Vagina (tissue), 2 donors: ENCODE data around the gene NIPAL3. TPM values are rescaled to one million over a fixed set of nuclear protein-coding genes. Genes with fewer than 3 reads are reported as not detected.

Experiments
- DNase-seq, 2 donors: peaks; one replicate each; pipeline ENCODE4 v3.0.0-alpha.2; 2017; ENCODE audit errors: extremely low spot score in 2 of 2
- H3K27ac ChIP-seq: fragments of 200-600 bp; sonication (generic); one replicate; pipeline ENCODE4 v1.5.1; 2019
- H3K27me3 ChIP-seq: fragments of 200-600 bp; sonication (generic); one replicate; pipeline ENCODE4 v1.5.1; 2019
- H3K36me3 ChIP-seq, 2 donors: fragments of 200-600 bp; sonication (generic); one replicate each; pipeline ENCODE4 v1.5.1; 2017 to 2019
- H3K4me1 ChIP-seq: fragments of 200-600 bp; sonication (generic); one replicate; pipeline ENCODE4 v1.5.1; 2019
- H3K4me3 ChIP-seq, 2 donors: fragments of 200-600 bp; sonication (generic); 1 replicate in 1 of 2; 2 replicates in 1 of 2; pipeline ENCODE4 v1.5.1; 2016 to 2019
- H3K9me3 ChIP-seq: fragments of 200-600 bp; sonication (generic); one replicate; pipeline ENCODE4 v1.5.1; 2019
- POLR2A ChIP-seq, 2 donors: fragments of 450-650 bp; IDR thresholded peaks; one replicate each; pipeline ENCODE4 v1.6.1; 2017; ENCODE audit warnings: antibody characterized with exemption in 2 of 2, mild to moderate bottlenecking in 2 of 2, moderate library complexity in 2 of 2
- POLR2AphosphoS5 ChIP-seq, 2 donors: sonication (generic); formaldehyde crosslinking; IDR thresholded peaks; one replicate each; pipeline ENCODE4 v1.9.0; 2017; ENCODE audit warnings: antibody characterized with exemption in 2 of 2, mild to moderate bottlenecking in 2 of 2, low read depth in 1 of 2; ENCODE audit not compliant: insufficient read depth in 1 of 2
- intact Hi-C: fragments of 100-400 bp; cut with DNase I; formaldehyde crosslinking; loops from one replicate; pipeline ENCODE4 v1.15.1; 2023
- total RNA-seq: library from RNA; depleted of rRNA; stranded (reverse); fragments of >200 nt; gene quantifications from one replicate; pipeline ENCODE4 v1.2.3, GENCODE V29; 2016
- TF ChIP-seq, protein P1 (sequence below), 3 experiments: fragments of 450-650 bp in 2 of 3; fragments of 200-600 bp in 1 of 3; sonication (generic) in 1 of 3; IDR thresholded peaks; one replicate each; pipeline ENCODE4 v1.5.1; 2017 to 2019; ENCODE audit warnings: antibody characterized with exemption in 3 of 3, mild to moderate bottlenecking in 2 of 3, moderate library complexity in 2 of 3

Gene NIPAL3
- total RNA-seq, 1 donor from 2014 or later: 21.1 TPM

DNA sequence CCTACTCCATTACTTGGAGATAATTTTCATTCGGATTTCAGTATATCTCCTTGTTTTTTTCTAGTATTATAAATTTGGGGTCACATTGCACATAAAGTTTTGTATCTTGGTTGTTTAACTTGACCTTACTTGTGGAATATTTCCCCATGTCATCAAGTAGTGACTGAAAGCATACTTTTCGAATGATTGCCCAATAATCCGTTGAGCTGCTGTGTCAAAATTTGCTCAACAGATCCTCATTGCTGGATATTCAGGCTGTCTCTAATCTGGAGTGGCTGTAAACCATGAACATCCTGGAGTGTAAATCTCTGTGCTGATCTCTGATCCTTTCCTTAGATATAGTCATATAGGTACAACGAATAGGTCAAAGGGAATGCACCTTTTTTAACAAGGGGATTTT, 4.9 kb downstream of the NIPAL3 start:
- Histone ChIP-seq H3K4me1 (peaks cover 18% of the 10 kb centered on the region), H3K36me3 (peaks cover 0 to 5% of the 10 kb centered on the region in 2 donors), H3K9me3 (no peaks in the 10 kb centered on the region), H3K27me3 (no peaks in the 10 kb centered on the region), H3K27ac (no peak overlapping the region), H3K4me3 (no peak overlapping the region)
- intact Hi-C loops: no loop called here
- TF ChIP-seq, protein P1, sequence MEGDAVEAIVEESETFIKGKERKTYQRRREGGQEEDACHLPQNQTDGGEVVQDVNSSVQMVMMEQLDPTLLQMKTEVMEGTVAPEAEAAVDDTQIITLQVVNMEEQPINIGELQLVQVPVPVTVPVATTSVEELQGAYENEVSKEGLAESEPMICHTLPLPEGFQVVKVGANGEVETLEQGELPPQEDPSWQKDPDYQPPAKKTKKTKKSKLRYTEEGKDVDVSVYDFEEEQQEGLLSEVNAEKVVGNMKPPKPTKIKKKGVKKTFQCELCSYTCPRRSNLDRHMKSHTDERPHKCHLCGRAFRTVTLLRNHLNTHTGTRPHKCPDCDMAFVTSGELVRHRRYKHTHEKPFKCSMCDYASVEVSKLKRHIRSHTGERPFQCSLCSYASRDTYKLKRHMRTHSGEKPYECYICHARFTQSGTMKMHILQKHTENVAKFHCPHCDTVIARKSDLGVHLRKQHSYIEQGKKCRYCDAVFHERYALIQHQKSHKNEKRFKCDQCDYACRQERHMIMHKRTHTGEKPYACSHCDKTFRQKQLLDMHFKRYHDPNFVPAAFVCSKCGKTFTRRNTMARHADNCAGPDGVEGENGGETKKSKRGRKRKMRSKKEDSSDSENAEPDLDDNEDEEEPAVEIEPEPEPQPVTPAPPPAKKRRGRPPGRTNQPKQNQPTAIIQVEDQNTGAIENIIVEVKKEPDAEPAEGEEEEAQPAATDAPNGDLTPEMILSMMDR (IDR thresholded peaks at IDR 0.05): no peak
- no peak for DNase-seq

DNA sequence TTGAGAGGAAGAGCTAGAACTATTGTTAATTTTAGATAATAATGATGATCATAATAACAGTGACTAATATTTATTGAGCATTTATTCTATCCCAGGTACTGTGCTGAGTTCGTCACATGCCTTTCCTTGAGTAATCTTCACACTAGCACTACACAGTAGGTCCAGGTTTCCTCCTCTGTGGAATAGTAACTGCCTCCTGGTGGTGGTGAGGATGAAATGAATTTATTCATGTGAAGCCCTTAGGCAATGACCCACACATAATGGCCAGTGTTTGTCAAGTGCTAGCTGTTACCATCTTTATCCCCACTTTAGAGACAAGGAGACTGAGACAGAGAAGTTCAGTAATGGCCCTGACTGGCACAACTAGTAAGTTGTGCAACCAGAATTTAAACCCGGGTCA, 5.9 kb downstream of the NIPAL3 start:
- TF ChIP-seq, protein P1 (IDR thresholded peaks at IDR 0.05): no peak
- TF ChIP-seq POLR2A (IDR thresholded peaks at IDR 0.05): no peak
- TF ChIP-seq POLR2AphosphoS5 (IDR thresholded peaks at IDR 0.05; ENCODE audit: insufficient read depth in 1 of 2, low read depth in 1 of 2): no peak
- H3K4me3 ChIP-seq: no peak overlapping the region
- intact Hi-C loops: no loop called here
- no peaks in the 10 kb centered on the region for H3K9me3 ChIP-seq
- no peak for DNase-seq
- peaks cover 0 to 5% of the 10 kb centered on the region in 2 donors for H3K36me3 ChIP-seq
- H3K4me1 ChIP-seq: peaks cover 11% of the 10 kb centered on the region
- H3K27me3 ChIP-seq: no peaks in the 10 kb centered on the region
- H3K27ac ChIP-seq: no peak overlapping the region

DNA sequence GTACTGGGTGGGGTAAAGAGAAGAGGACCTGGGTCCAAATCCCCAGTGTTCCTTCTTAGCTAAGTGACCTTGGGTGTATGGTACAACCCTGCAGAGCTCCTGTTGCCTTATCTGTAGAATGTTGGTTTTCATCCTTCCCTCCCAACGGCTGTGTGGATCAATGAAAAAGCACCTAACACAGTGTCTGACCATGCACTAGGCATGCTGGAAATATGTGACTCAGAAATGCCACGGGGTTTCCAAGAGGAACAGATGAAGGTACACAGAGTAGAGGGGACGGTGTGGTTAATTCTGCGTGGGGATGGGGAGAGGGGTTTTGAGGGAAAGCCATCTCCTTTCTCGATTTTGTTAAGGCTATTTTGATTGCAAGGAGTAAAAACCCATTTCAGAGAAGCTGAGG, 8.6 kb downstream of the NIPAL3 start:
- Histone ChIP-seq H3K27ac (no peak overlapping the region), H3K4me3 (no peak overlapping the region), H3K4me1 (no peaks in the 10 kb centered on the region), H3K27me3 (no peaks in the 10 kb centered on the region), H3K36me3 (peaks cover 0 to 5% of the 10 kb centered on the region in 2 donors), H3K9me3 (no peaks in the 10 kb centered on the region)
- intact Hi-C loops: no loop called here
- TF ChIP-seq, protein P1 (IDR thresholded peaks at IDR 0.05): no peak
- TF ChIP-seq POLR2AphosphoS5 (IDR thresholded peaks at IDR 0.05; ENCODE audit: insufficient read depth in 1 of 2, low read depth in 1 of 2) (no peak), POLR2A (IDR thresholded peaks at IDR 0.05) (no peak)
- no peak for DNase-seq

- Histone ChIP-seq H3K9me3 (no peaks in the 10 kb centered on the region), H3K4me1 (no peaks in the 10 kb centered on the region), H3K36me3 (no peaks in the 10 kb centered on the region), H3K27me3 (no peaks in the 10 kb centered on the region), H3K4me3 (no peak overlapping the region), H3K27ac (no peak overlapping the region)
- DNase-seq: no peak
- intact Hi-C loops: no loop called here
- TF ChIP-seq, protein P1 (IDR thresholded peaks at IDR 0.05): no peak
- TF ChIP-seq POLR2A (IDR thresholded peaks at IDR 0.05): no peak
- TF ChIP-seq POLR2AphosphoS5 (IDR thresholded peaks at IDR 0.05; ENCODE audit: insufficient read depth in 1 of 2, low read depth in 1 of 2): no peak
Measured at GRCh38 chr1:24424990-24425389, 9.4 kb downstream of the NIPAL3 start.

- Histone ChIP-seq H3K36me3 (no peaks in the 10 kb centered on the region), H3K9me3 (no peaks in the 10 kb centered on the region), H3K4me3 (no peak overlapping the region), H3K27ac (no peak overlapping the region), H3K27me3 (no peaks in the 10 kb centered on the region), H3K4me1 (no peaks in the 10 kb centered on the region)
- no peak for DNase-seq
- intact Hi-C loops: no loop called here
- TF ChIP-seq POLR2A (IDR thresholded peaks at IDR 0.05) (no peak), POLR2AphosphoS5 (IDR thresholded peaks at IDR 0.05; ENCODE audit: insufficient read depth in 1 of 2, low read depth in 1 of 2) (no peak)
- TF ChIP-seq, protein P1 (IDR thresholded peaks at IDR 0.05): no peak
Measured at GRCh38 chr1:24425441-24425840, 9.8 kb downstream of the NIPAL3 start.
